Left kidney (tissue), 2 donors: Measurements from ENCODE around the gene IGFL1. TPM values are rescaled to one million over a fixed set of nuclear protein-coding genes. Genes with fewer than 3 reads are reported as not detected.
"Not testable (repeated sequence)": the region's sequence is repeated elsewhere in the genome, so short reads cannot be mapped to it uniquely, and the experiment has no call there.

Experiments used
- DNase-seq: peaks from one replicate; pipeline ENCODE4 v3.0.0-alpha.2; 2013
- polyA plus RNA-seq: library from polyadenylated mRNA; unstranded; fragments of 120-200 nt; gene quantifications from one replicate; pipeline ENCODE4 v1.2.1, GENCODE V29; 2013; ENCODE audit not compliant: insufficient read length

Gene IGFL1
- polyA plus RNA-seq, 1 donor = not detected

GRCh38 chr19:46221981-46222610, 7.4 kb upstream of the IGFL1 start:
- DNase-seq = no peak

GRCh38 chr19:46223787-46224186, 5.8 kb upstream of the IGFL1 start:
- DNase-seq = not testable (repeated sequence)

- DNase-seq = no peak
These were observed 4.8 kb upstream of the IGFL1 start for GRCh38 chr19:46224773-46225172.

GRCh38 chr19:46225558-46226004, 4.0 kb upstream of the IGFL1 start:
- DNase-seq = no peak

GRCh38 chr19:46226438-46226973, 3.0 kb upstream of the IGFL1 start:
- DNase-seq = no peak

GRCh38 chr19:46232029-46232428, 2.5 kb downstream of the IGFL1 start:
- DNase-seq = no peak

GRCh38 chr19:46232468-46232867, 2.9 kb downstream of the IGFL1 start:
- DNase-seq = no peak

GRCh38 chr19:46232938-46233621, 3.5 kb downstream of the IGFL1 start:
- no peak for DNase-seq

- not testable (repeated sequence) for DNase-seq
These were observed 4.3 kb downstream of the IGFL1 start for GRCh38 chr19:46233871-46234270.

GRCh38 chr19:46238141-46238540, 8.6 kb downstream of the IGFL1 start:
- not testable (repeated sequence) for DNase-seq

GRCh38 chr19:46239193-46240024, 9.9 kb downstream of the IGFL1 start:
- no peak for DNase-seq

GRCh38 chr19:46240693-46241092, 11.2 kb downstream of the IGFL1 start:
- DNase-seq = no peak

GRCh38 chr19:46241626-46242025, 12.1 kb downstream of the IGFL1 start:
- no peak for DNase-seq

- DNase-seq = not testable (repeated sequence)
These were observed 13.6 kb downstream of the IGFL1 start for GRCh38 chr19:46243081-46243654.

- DNase-seq = no peak
These were observed 20.7 kb downstream of the IGFL1 start for GRCh38 chr19:46250076-46250735.

GRCh38 chr19:46251416-46251815, 21.9 kb downstream of the IGFL1 start:
- DNase-seq = no peak

GRCh38 chr19:46254776-46255175, 25.2 kb downstream of the IGFL1 start:
- no peak for DNase-seq

GRCh38 chr19:46256855-46257254, 27.3 kb downstream of the IGFL1 start:
- DNase-seq = no peak

GRCh38 chr19:46261501-46261900, 32.0 kb downstream of the IGFL1 start:
- DNase-seq = not testable (repeated sequence)

GRCh38 chr19:46262684-46263296, 33.2 kb downstream of the IGFL1 start:
- not testable (repeated sequence) for DNase-seq

- DNase-seq = not testable (repeated sequence)
These were observed 35.3 kb downstream of the IGFL1 start for GRCh38 chr19:46264801-46265200.
